GM19463 (cell line): ENCODE results near the gene HMX1.

ENCODE experiments used
- ATAC-seq: cut with Tn5 transposase; IDR thresholded peaks from one replicate; pipeline ENCODE4 v1.9.1; 2021; ENCODE audit warnings: mild to moderate bottlenecking, moderate library complexity; ENCODE audit not compliant: unreplicated experiment

The HMX1 gene

GRCh38 chr4:8910100-8910821, 38.6 kb upstream of the HMX1 start:
- ATAC-seq, result no peak

GRCh38 chr4:8909548-8909947, 37.9 kb upstream of the HMX1 start:
- no peak for ATAC-seq

- no peak for ATAC-seq
These were observed 36.7 kb upstream of the HMX1 start for GRCh38 chr4:8908206-8908893.

GRCh38 chr4:8907596-8908205, 36.1 kb upstream of the HMX1 start:
- no peak for ATAC-seq

GRCh38 chr4:8906991-8907595, 35.5 kb upstream of the HMX1 start:
- ATAC-seq, result no peak

GRCh38 chr4:8906668-8906970, 35.0 kb upstream of the HMX1 start:
- no peak for ATAC-seq

- ATAC-seq, result no peak
These were observed 34.4 kb upstream of the HMX1 start for GRCh38 chr4:8905773-8906667.

GRCh38 chr4:8905226-8905772, 33.7 kb upstream of the HMX1 start:
- ATAC-seq, result no peak

GRCh38 chr4:8904666-8905065, 33.0 kb upstream of the HMX1 start:
- ATAC-seq, result no peak

- no peak for ATAC-seq
These were observed 32.4 kb upstream of the HMX1 start for GRCh38 chr4:8904041-8904501.

GRCh38 chr4:8901335-8901734, 29.7 kb upstream of the HMX1 start:
- ATAC-seq, result no peak

- ATAC-seq, result no peak
These were observed 28.9 kb upstream of the HMX1 start for GRCh38 chr4:8900588-8900987.

- no peak for ATAC-seq
These were observed 26.8 kb upstream of the HMX1 start for GRCh38 chr4:8898419-8898818.

- no peak for ATAC-seq
These were observed 25.9 kb upstream of the HMX1 start for GRCh38 chr4:8897251-8898167.

- ATAC-seq, result no peak
These were observed 24.9 kb upstream of the HMX1 start for GRCh38 chr4:8896506-8896905.

GRCh38 chr4:8896071-8896470, 24.4 kb upstream of the HMX1 start:
- no peak for ATAC-seq

GRCh38 chr4:8895295-8895694, 23.7 kb upstream of the HMX1 start:
- no peak for ATAC-seq

- no peak for ATAC-seq
These were observed 22.8 kb upstream of the HMX1 start for GRCh38 chr4:8894424-8894816.

GRCh38 chr4:8893624-8894423, 22.2 kb upstream of the HMX1 start:
- no peak for ATAC-seq
